HL-60 (cell line): ENCODE measurements around the gene KRT34.

Source experiments
- POLR2AphosphoS5 ChIP-seq: IDR thresholded peaks from 2 replicates; pipeline ENCODE4 v1.6.1; 2012; ENCODE audit warnings: low read depth
- TF ChIP-seq, protein P1 (sequence below): IDR thresholded peaks from one replicate; pipeline ENCODE4 v1.5.1; 2011; ENCODE audit warnings: low read length, control low read depth, inconsistent platforms; ENCODE audit not compliant: insufficient read depth

DNA sequence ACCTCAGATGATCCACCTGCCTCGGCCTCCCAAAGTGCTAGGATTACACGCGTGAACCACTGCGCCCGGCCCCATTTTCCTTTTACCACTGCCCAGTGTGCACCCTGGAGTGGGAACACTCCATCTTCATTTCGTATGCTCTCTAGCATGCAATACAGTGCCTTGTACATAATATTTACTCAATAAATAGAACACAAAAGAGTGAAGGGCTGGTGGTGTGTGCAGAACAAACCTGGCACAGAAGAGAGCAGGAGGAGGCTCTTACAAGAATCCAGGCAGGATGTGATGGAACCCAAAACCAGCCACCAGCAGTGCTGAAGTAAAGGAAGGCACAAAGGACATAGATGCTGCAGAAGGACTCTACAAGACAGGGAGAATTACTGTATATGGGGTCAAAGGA, 35.0 kb upstream of the KRT34 start:
- TF ChIP-seq, protein P1, sequence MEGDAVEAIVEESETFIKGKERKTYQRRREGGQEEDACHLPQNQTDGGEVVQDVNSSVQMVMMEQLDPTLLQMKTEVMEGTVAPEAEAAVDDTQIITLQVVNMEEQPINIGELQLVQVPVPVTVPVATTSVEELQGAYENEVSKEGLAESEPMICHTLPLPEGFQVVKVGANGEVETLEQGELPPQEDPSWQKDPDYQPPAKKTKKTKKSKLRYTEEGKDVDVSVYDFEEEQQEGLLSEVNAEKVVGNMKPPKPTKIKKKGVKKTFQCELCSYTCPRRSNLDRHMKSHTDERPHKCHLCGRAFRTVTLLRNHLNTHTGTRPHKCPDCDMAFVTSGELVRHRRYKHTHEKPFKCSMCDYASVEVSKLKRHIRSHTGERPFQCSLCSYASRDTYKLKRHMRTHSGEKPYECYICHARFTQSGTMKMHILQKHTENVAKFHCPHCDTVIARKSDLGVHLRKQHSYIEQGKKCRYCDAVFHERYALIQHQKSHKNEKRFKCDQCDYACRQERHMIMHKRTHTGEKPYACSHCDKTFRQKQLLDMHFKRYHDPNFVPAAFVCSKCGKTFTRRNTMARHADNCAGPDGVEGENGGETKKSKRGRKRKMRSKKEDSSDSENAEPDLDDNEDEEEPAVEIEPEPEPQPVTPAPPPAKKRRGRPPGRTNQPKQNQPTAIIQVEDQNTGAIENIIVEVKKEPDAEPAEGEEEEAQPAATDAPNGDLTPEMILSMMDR, result no peak
- TF ChIP-seq POLR2AphosphoS5, result no peak
